Sigmoid colon (tissue), 7 donors: ENCODE measurements around the gene GLS. TPM values are rescaled to one million over a fixed set of nuclear protein-coding genes. Genes with fewer than 3 reads are reported as not detected.

Experiments used
- DNase-seq: peaks from one replicate; pipeline ENCODE4 v3.0.0-alpha.2; 2019
- H3K27ac ChIP-seq, 4 donors: fragments of 200-600 bp; sonication (generic); one replicate each; pipeline ENCODE4 v1.5.1; 2016 to 2019; ENCODE audit warnings: mild to moderate bottlenecking in 1 of 4
- H3K27me3 ChIP-seq, 3 donors: fragments of 200-600 bp; sonication (generic); one replicate each; pipeline ENCODE4 v1.5.1; 2019; ENCODE audit warnings: mild to moderate bottlenecking in 1 of 3
- H3K36me3 ChIP-seq, 4 donors: fragments of 200-600 bp; sonication (generic); one replicate each; pipeline ENCODE4 v1.5.1; 2016 to 2019
- H3K4me1 ChIP-seq, 4 donors: fragments of 200-600 bp; sonication (generic); one replicate each; pipeline ENCODE4 v1.5.1; 2017 to 2019
- H3K4me3 ChIP-seq, 4 donors: fragments of 200-600 bp; sonication (generic); one replicate each; pipeline ENCODE4 v1.5.1; 2017 to 2019; ENCODE audit warnings: mild to moderate bottlenecking in 2 of 4, moderate library complexity in 1 of 4
- H3K9me3 ChIP-seq, 4 donors: fragments of 200-600 bp in 3 of 4; sonication (generic) in 3 of 4; one replicate each; pipeline versions ENCODE4 v1.5.1 to v1.6.1; 2013 to 2019
- EP300 ChIP-seq, 4 donors: sonication (generic); formaldehyde crosslinking; IDR thresholded peaks; one replicate each; pipeline ENCODE4 v1.6.1; 2017; ENCODE audit warnings: antibody characterized with exemption in 4 of 4
- POLR2A ChIP-seq, 2 donors: fragments of 450-650 bp; IDR thresholded peaks; one replicate each; pipeline ENCODE4 v1.6.1; 2016; ENCODE audit warnings: antibody characterized with exemption in 2 of 2, mild to moderate bottlenecking in 2 of 2, moderate library complexity in 2 of 2
- POLR2AphosphoS5 ChIP-seq, 4 donors: sonication (generic); formaldehyde crosslinking; IDR thresholded peaks; one replicate each; pipeline ENCODE4 v1.6.1; 2017; ENCODE audit warnings: antibody characterized with exemption in 4 of 4
- WGBS, 2 donors: extraction: QIAGEN DNeasy Blood & Tissue Kit; methylation state at CpG; one replicate each; pipeline ENCODE4 v1.1.7; 2013; 5-methylcytosine and 5-hydroxymethylcytosine counted together
- intact Hi-C: fragments of 100-400 bp; cut with DNase I; formaldehyde crosslinking; loops from one replicate; pipeline ENCODE4 v1.15.1; 2023
- polyA plus RNA-seq, 3 donors: library from polyadenylated mRNA; stranded (reverse); fragments of 200-250 nt; gene quantifications; one replicate each; pipeline ENCODE4 v1.2.3, GENCODE V29; 2013
- total RNA-seq, 4 donors: library from RNA; depleted of rRNA; stranded (reverse); fragments of >200 nt; gene quantifications; one replicate each; pipeline ENCODE4 v1.1.0, GENCODE V29; 2016
- TF ChIP-seq, protein P1 (sequence below), 4 experiments: fragments of 450-650 bp in 3 of 4; fragments of 200-600 bp in 1 of 4; IDR thresholded peaks; one replicate each; pipeline ENCODE4 v1.5.1; 2016 to 2019; ENCODE audit warnings: antibody characterized with exemption in 4 of 4, mild to moderate bottlenecking in 3 of 4, moderate library complexity in 2 of 4
- donor health status: healthy with polysubstance abuse.
- donor health status: Bipolar disorder and iron deficiency.
- donor health status: healthy.

Gene GLS
- total and polyA plus RNA-seq, 7 donors: 15.0 to 139 (median 87.1) TPM

DNA sequence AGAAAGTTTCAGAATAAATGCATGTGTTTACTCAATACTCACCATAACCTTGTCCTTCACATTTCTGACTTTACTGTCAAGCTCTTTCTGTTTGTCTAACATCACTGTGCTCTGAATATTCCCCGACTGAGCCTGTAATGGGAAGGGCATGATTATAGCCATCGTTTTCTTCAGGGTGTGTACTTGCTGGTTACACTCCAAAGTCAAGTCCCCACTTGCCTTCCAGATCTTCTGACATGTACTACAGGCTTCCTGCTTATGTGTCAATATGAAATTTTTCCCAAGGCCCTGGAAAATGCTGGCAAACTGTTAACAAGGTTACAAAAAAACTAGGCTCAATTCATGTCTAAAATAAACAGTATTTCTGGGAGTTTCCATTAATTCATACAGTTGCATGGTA, 120.4 kb downstream of the GLS start:
- no peak overlapping the region for H3K27ac ChIP-seq
- no peaks in the 10 kb centered on the region for H3K27me3 ChIP-seq
- 14 to 61% methylated on average over 2 of the region's 2 CpGs for WGBS, 2 donors
- peaks cover 0 to 20% (median 14%) of the 10 kb centered on the region in 4 donors for H3K4me1 ChIP-seq
- intact Hi-C loops: no loop called here
- no peak overlapping the region for H3K4me3 ChIP-seq
- no peaks in the 10 kb centered on the region for H3K9me3 ChIP-seq
- H3K36me3 ChIP-seq: peaks cover 12 to 96% (median 37%) of the 10 kb centered on the region in 4 donors
- TF ChIP-seq POLR2AphosphoS5 (IDR thresholded peaks at IDR 0.05): no peak
- TF ChIP-seq, protein P1, sequence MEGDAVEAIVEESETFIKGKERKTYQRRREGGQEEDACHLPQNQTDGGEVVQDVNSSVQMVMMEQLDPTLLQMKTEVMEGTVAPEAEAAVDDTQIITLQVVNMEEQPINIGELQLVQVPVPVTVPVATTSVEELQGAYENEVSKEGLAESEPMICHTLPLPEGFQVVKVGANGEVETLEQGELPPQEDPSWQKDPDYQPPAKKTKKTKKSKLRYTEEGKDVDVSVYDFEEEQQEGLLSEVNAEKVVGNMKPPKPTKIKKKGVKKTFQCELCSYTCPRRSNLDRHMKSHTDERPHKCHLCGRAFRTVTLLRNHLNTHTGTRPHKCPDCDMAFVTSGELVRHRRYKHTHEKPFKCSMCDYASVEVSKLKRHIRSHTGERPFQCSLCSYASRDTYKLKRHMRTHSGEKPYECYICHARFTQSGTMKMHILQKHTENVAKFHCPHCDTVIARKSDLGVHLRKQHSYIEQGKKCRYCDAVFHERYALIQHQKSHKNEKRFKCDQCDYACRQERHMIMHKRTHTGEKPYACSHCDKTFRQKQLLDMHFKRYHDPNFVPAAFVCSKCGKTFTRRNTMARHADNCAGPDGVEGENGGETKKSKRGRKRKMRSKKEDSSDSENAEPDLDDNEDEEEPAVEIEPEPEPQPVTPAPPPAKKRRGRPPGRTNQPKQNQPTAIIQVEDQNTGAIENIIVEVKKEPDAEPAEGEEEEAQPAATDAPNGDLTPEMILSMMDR (IDR thresholded peaks at IDR 0.05): no peak
- TF ChIP-seq POLR2A (IDR thresholded peaks at IDR 0.05): no peak
- no peak for TF ChIP-seq EP300 (IDR thresholded peaks at IDR 0.05)
- DNase-seq: no peak

DNA sequence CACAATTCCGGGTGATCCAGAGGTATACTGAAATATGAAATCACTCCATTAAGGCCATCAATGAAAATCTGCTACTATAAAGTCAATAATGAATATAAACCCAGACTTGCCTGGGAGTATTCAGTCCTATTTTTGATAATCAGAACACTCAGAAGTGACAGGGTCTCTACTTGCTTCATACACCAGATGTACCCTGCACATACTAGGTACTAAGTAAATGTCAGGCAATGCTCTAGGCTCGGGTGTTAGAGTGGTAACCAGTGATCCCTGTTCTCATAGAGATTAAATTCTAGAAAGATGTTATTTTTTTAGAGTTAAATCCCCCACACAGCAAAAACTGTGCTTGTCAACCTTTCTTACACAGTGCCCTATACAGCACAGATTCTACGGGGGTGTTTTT, 121.0 kb downstream of the GLS start:
- Histone ChIP-seq H3K9me3 (no peaks in the 10 kb centered on the region), H3K36me3 (peaks cover 16 to 96% (median 40%) of the 10 kb centered on the region in 4 donors), H3K4me3 (no peak overlapping the region), H3K27me3 (no peaks in the 10 kb centered on the region), H3K4me1 (peaks cover 0 to 16% (median 12%) of the 10 kb centered on the region in 4 donors), H3K27ac (no peak overlapping the region)
- no peak for DNase-seq
- TF ChIP-seq EP300 (IDR thresholded peaks at IDR 0.05): no peak
- TF ChIP-seq POLR2A (IDR thresholded peaks at IDR 0.05): no peak
- no peak for TF ChIP-seq POLR2AphosphoS5 (IDR thresholded peaks at IDR 0.05)
- TF ChIP-seq, protein P1 (IDR thresholded peaks at IDR 0.05): no peak
- intact Hi-C loops: no loop called here
- WGBS, 2 donors: 95 to 97% methylated on average over 3 of the region's 3 CpGs

DNA sequence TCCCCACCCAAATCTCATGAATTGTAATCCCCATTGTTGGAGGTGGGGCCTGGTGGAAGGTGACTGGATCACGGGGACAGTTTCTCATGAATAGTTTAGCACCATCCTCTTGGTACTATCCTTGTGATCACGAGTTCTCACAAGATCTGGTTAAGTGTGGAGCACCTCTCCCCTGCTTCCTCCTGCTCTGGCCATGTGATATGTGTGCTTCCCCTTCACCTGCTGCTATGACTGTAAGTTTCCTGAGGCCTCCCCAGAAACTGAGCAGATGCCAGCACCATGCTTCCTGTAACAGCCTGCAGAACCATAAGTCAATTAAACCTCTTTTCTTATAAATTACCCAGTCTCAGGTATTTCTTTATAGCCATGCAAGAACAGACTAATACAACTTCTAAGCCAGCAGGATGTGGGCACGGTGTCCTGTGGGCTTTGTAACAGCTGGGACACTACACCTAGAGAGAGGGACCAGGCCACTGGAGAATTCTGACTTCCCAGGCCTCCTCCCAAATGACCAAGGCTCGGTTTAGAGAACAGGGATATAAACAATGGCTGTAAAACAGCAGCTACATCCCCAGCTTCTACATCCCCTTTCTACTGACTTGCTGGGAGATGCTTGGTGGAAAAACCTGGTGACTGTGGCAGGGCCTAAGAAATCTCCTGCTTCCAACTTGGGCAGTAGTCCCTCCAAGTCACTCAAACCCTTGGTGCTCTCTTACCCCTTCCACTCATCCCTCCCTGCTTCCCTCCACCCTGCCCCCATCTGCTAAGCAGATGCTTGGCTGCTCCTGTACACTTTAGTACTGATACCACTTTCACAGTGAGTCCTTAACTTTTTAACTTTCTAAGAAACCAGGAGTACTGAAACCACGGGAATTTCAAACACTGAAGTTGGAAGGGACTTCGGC, 123.0 kb downstream of the GLS start:
- no peak for TF ChIP-seq POLR2A (IDR thresholded peaks at IDR 0.05)
- TF ChIP-seq POLR2AphosphoS5 (IDR thresholded peaks at IDR 0.05): no peak
- no peak for TF ChIP-seq EP300 (IDR thresholded peaks at IDR 0.05)
- TF ChIP-seq, protein P1 (IDR thresholded peaks at IDR 0.05): no peak
- 96% methylated on average over 6 of the region's 6 CpGs for WGBS, 2 donors
- H3K4me1 ChIP-seq: no peaks in the 10 kb centered on the region
- H3K4me3 ChIP-seq: no peak overlapping the region
- intact Hi-C loops: no loop called here
- peaks cover 16 to 100% (median 55%) of the 10 kb centered on the region in 4 donors for H3K36me3 ChIP-seq
- H3K27me3 ChIP-seq: no peaks in the 10 kb centered on the region
- no peaks in the 10 kb centered on the region for H3K9me3 ChIP-seq
- no peak overlapping the region for H3K27ac ChIP-seq
- DNase-seq: no peak

DNA sequence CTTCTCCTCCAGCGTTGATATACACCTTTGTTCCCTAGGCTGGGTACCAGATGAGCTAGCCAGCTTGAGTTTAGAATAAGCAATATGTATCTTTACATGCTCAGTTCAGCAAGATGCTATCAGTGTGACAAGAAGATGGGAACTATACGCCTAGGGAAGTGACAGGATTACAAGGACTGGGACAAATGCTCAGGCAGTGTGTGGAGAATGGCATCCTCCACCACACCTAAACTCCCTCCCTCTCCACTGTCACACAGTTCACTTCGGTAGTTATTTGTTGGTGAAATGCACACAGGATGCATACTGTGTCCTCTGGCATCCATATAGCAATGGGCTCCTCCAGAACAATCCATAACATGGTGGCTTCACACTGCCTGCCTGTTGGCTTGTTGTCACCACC, 125.7 kb downstream of the GLS start:
- no peak for DNase-seq
- H3K9me3 ChIP-seq: no peaks in the 10 kb centered on the region
- intact Hi-C loops: no loop called here
- peaks cover 0 to 9% (median 3%) of the 10 kb centered on the region in 4 donors for H3K4me1 ChIP-seq
- peaks cover 16 to 89% (median 41%) of the 10 kb centered on the region in 4 donors for H3K36me3 ChIP-seq
- no peaks in the 10 kb centered on the region for H3K27me3 ChIP-seq
- H3K4me3 ChIP-seq: no peak overlapping the region
- no peak overlapping the region for H3K27ac ChIP-seq
- TF ChIP-seq POLR2AphosphoS5 (IDR thresholded peaks at IDR 0.05) (no peak), POLR2A (IDR thresholded peaks at IDR 0.05) (no peak)
- WGBS, 2 donors: 92 to 99% methylated on average over 3 of the region's 3 CpGs

DNA sequence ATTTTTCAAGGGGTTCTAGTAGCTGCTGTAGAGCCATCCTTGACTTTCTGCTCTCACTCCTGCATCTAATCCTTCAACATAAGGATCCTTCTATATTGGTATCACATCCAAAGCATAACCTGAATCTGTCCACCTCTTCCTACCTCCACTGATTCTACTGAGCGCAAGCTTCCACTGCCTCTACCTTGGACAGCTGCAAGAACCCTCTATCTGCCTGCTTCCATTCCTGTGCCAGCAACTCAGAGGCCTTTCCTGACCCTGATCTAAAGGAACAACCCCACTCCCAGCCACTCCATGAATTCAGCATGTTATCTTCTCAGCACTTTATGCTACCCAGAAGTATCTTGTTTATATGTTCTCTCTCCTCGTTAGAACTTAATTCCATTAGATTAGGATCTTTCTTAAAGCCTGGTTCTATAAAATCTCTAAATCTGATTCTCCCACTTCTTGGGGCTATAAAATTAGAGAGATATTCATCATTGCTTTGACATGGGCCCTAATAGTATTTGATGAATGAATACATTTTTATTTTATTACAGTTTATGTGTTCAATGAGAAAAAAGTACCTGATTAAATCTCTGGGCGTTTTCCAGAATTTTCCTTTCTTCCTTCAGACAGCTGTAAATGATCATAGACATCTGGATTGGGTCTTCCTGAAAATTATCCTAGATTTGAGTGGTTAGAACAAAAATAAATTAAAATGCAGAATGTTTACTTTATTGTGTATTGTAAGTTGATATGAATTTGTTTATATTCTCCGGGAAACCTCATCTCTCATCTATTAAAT, 126.6 kb downstream of the GLS start:
- no peak for DNase-seq
- H3K36me3 ChIP-seq: peaks cover 16 to 80% (median 41%) of the 10 kb centered on the region in 4 donors
- TF ChIP-seq POLR2A (IDR thresholded peaks at IDR 0.05): no peak
- no peak for TF ChIP-seq POLR2AphosphoS5 (IDR thresholded peaks at IDR 0.05)
- TF ChIP-seq EP300 (IDR thresholded peaks at IDR 0.05): no peak
- TF ChIP-seq, protein P1 (IDR thresholded peaks at IDR 0.05): no peak
- H3K9me3 ChIP-seq: no peaks in the 10 kb centered on the region
- no peak overlapping the region for H3K4me3 ChIP-seq
- no peak overlapping the region for H3K27ac ChIP-seq
- H3K4me1 ChIP-seq: peaks cover 0 to 18% (median 10%) of the 10 kb centered on the region in 4 donors
- H3K27me3 ChIP-seq: no peaks in the 10 kb centered on the region
- intact Hi-C loops: no loop called here
- WGBS, 2 donors: 85 to 93% methylated on average over 4 of the region's 4 CpGs
